Endometrial microvascular endothelial cells (primary cell): Measurements from ENCODE around the gene LHFPL3. TPM values are rescaled to one million over a fixed set of nuclear protein-coding genes. Genes with fewer than 3 reads are reported as not detected.

Experiments
- total RNA-seq: library from RNA; depleted of rRNA; stranded (reverse); fragments of >200 nt; gene quantifications from one replicate; pipeline ENCODE4 v1.2.3, GENCODE V29; 2015; ENCODE audit errors: inconsistent ontology term

Gene LHFPL3
- total RNA-seq, 1 donor from 2014 or later: not detected

Other genes starting within 250 kb of the LHFPL3 start
- gene ORC5, start 120.6 kb upstream of the LHFPL3 start, total RNA-seq: 29.7 TPM